NCI-H128 (cell line): Measurements from ENCODE around the gene RPL28.

Experiments
- DNase-seq: peaks from one replicate; lab custom pipeline; 2025; ENCODE audit not compliant: unreplicated experiment; lab: John Stamatoyannopoulos, UW

RPL28 gene

GRCh38 chr19:55385724-55386492 lies at the start of gene RPL28:
TSS of gene RPL28 (plus strand) at chr19:55385932. CDS start at chr19:55386358, 426 bp downstream.
- peak; percentile 99 for DNase-seq

- DNase-seq: no peak
Observed at GRCh38 chr19:55336101-55336500, 49.6 kb upstream of the RPL28 start.

GRCh38 chr19:55339105-55339888 lies 46.4 kb upstream of the RPL28 start, which contains the start of gene KMT5C:
TSS of gene KMT5C (plus strand) at chr19:55339876. CDS start at chr19:55341937, 2,061 bp downstream.
- peak; percentile 100 for DNase-seq

GRCh38 chr19:55339889-55340783 lies 45.6 kb upstream of the RPL28 start:
- no peak for DNase-seq

- no peak for DNase-seq
Observed at GRCh38 chr19:55340784-55341147, 45.0 kb upstream of the RPL28 start.

- DNase-seq: peak; percentile 62
Observed at GRCh38 chr19:55341171-55341588, 44.6 kb upstream of the RPL28 start.

- DNase-seq: no peak
Observed at GRCh38 chr19:55341595-55342531, 43.9 kb upstream of the RPL28 start.

- no peak for DNase-seq
Observed at GRCh38 chr19:55344444-55344843, 41.3 kb upstream of the RPL28 start.

- no peak for DNase-seq
Observed at GRCh38 chr19:55345101-55345817, 40.5 kb upstream of the RPL28 start.

GRCh38 chr19:55345818-55346724 lies 39.7 kb upstream of the RPL28 start:
- no peak for DNase-seq

- DNase-seq: no peak
Observed at GRCh38 chr19:55346725-55347441, 38.8 kb upstream of the RPL28 start.

- no peak for DNase-seq
Observed at GRCh38 chr19:55347442-55348009, 38.2 kb upstream of the RPL28 start.

GRCh38 chr19:55348317-55349034 lies 37.3 kb upstream of the RPL28 start:
- no peak for DNase-seq

GRCh38 chr19:55350620-55351315 lies 35.0 kb upstream of the RPL28 start:
- DNase-seq: no peak

- no peak for DNase-seq
Observed at GRCh38 chr19:55352040-55352439, 33.7 kb upstream of the RPL28 start.

GRCh38 chr19:55352549-55353145 lies 33.1 kb upstream of the RPL28 start:
- no peak for DNase-seq
